ENCODE data around the gene LIPC. TPM values are rescaled to one million over a fixed set of nuclear protein-coding genes. Genes with fewer than 3 reads are reported as not detected.

The LIPC gene
- total and polyA plus RNA-seq, 9 of the 15 experiments (the other 6 are each of a cell fraction or from before 2014, with no cell fraction given), result 0.07 to 0.41 (median 0.11) TPM; not detected in 2

GRCh38 chr15:58386641-58387040 lies 45.1 kb upstream of the LIPC start:
- no peak for DNase-seq (ENCODE audit: extremely low read depth in 1 of 4, low spot score in 3 of 4)
- H3K36me3 ChIP-seq (ENCODE audit: control insufficient read depth, insufficient read depth, low read length), result no peaks in the 10 kb centered on the region
- no peak for FAIRE-seq
- in situ Hi-C loops (cut with MboI), result no loop called here
- no TSS peak for BruUV-seq (replicated peaks)
- no peaks in the 10 kb centered on the region for H3K79me2 ChIP-seq (ENCODE audit: control insufficient read depth, insufficient read depth, low read length)
- no peak for ATAC-seq
- H3K27me3 ChIP-seq (ENCODE audit: control insufficient read depth in 2 of 2, insufficient read depth in 2 of 2, low read length in 2 of 2), result no peaks in the 10 kb centered on the region
- TF ChIP-seq ZNF518B (CRISPR knock-in tag; IDR thresholded peaks at IDR 0.05) (no peak), ZNF282 (CRISPR knock-in tag; IDR thresholded peaks at IDR 0.05) (no peak), SLC30A9 (CRISPR knock-in tag; IDR thresholded peaks at IDR 0.05) (no peak), E2F4 (CRISPR knock-in tag; IDR thresholded peaks at IDR 0.05; ENCODE audit: low read depth) (no peak), ZNF253 (CRISPR knock-in tag; conservative IDR thresholded peaks at IDR 0.05) (no peak), ARID3A (IDR thresholded peaks at IDR 0.05; ENCODE audit: borderline replicate concordance, low read depth, low read length) (no peak)
- H3K9me1 ChIP-seq (ENCODE audit: control insufficient read depth, insufficient read depth, low read length), result no peaks in the 10 kb centered on the region
- no peak overlapping the region for H2AFZ ChIP-seq (ENCODE audit: low read depth, low read length)
- H3K4me3 ChIP-seq, result no peak overlapping the region
- H3K4me1 ChIP-seq (replicated peaks in 1 of 2; ENCODE audit: control insufficient read depth in 2 of 2, insufficient read depth in 2 of 2, low read length in 2 of 2), result no peaks in the 10 kb centered on the region; a peak in 2 of 5 replicates
- ChIA-PET CTCF (ENCODE audit: low intra/inter-chr PET ratio) (no interaction called here), POLR2A (interaction anchor here (0.8 kb wide), 1 partner anchor 8 kb away, joined by 3 read pairs; no protein-coding TSS in a partner anchor)
- H3K9me3 ChIP-seq (replicated peaks; ENCODE audit: control insufficient read depth, insufficient read depth, low read depth, low read length), result no peaks in the 10 kb centered on the region
- 40% methylated on average over 3 of the region's 3 CpGs for WGBS (ENCODE audit: insufficient coverage, low coverage, missing lambda C conversion rate)
- intact Hi-C loops (cut with micrococcal nuclease), result loop anchor here (10.0 kb wide), 1 partner anchor 48 kb away; the partner anchor contains the start of gene LIPC
- no peaks in the 10 kb centered on the region for H4K20me1 ChIP-seq (replicated peaks; ENCODE audit: control insufficient read depth, insufficient read depth, low read length)
- no peak overlapping the region for H3K4me2 ChIP-seq (ENCODE audit: insufficient read depth, low read length)
- H3K27ac ChIP-seq (ENCODE audit: extremely low read depth, low read depth, low read length), result no peak overlapping the region
- H3K9ac ChIP-seq (ENCODE audit: insufficient read depth in 1 of 2, low read depth in 2 of 2, low read length in 2 of 2), result no peak overlapping the region
